Aorta (tissue), 5 donors: ENCODE measurements around the gene CUL9. TPM values are rescaled to one million over a fixed set of nuclear protein-coding genes. Genes with fewer than 3 reads are reported as not detected.
A peak's percentile ranks its signal among the peaks of the same experiment; 100 is the strongest.

Source experiments
- ATAC-seq: fragments of 200-7000 bp; cut with Tn5 transposase; one replicate; pipeline ENCODE4 v1.9.1; 2022; ENCODE audit warnings: moderate library complexity; ENCODE audit not compliant: low FRiP score
- DNase-seq, 2 donors: peaks; one replicate each; pipeline ENCODE4 v3.0.0-alpha.2; 2020
- H3K27ac ChIP-seq, 2 donors: one replicate each; pipeline ENCODE4 v1.5.1; 2013; ENCODE audit warnings: low read length in 2 of 2, mild to moderate bottlenecking in 2 of 2, moderate library complexity in 2 of 2, control low read depth in 1 of 2, inconsistent platforms in 1 of 2, low read depth in 1 of 2
- H3K27me3 ChIP-seq, 2 donors: one replicate each; pipeline ENCODE4 v1.6.1; 2013; ENCODE audit warnings: control low read depth in 1 of 2, low read length in 1 of 2, mild to moderate bottlenecking in 1 of 2, moderate library complexity in 1 of 2; ENCODE audit not compliant: insufficient read depth in 2 of 2, control insufficient read depth in 1 of 2
- H3K36me3 ChIP-seq, 2 donors: one replicate each; pipeline ENCODE4 v1.6.1; 2013; ENCODE audit warnings: control low read depth in 1 of 2, low read length in 1 of 2, mild to moderate bottlenecking in 1 of 2; ENCODE audit not compliant: insufficient read depth in 2 of 2, control insufficient read depth in 1 of 2
- H3K4me1 ChIP-seq, 2 donors: one replicate each; pipeline ENCODE4 v1.6.1; 2013; ENCODE audit warnings: low read length in 2 of 2, control low read depth in 1 of 2, mild to moderate bottlenecking in 1 of 2, moderate library complexity in 1 of 2; ENCODE audit not compliant: insufficient read depth in 2 of 2, control insufficient read depth in 1 of 2
- H3K4me3 ChIP-seq, 2 donors: one replicate each; pipeline ENCODE4 v1.5.1; 2013; ENCODE audit warnings: low read length in 2 of 2, control low read depth in 1 of 2, mild to moderate bottlenecking in 1 of 2
- H3K9me3 ChIP-seq: one replicate; pipeline ENCODE4 v1.6.1; 2013; ENCODE audit warnings: mild to moderate bottlenecking, low read length; ENCODE audit not compliant: control insufficient read depth
- WGBS, 2 donors: extraction: QIAGEN DNeasy Blood & Tissue Kit; methylation state at CpG; one replicate each; pipeline ENCODE4 v1.1.7; 2013; 5-methylcytosine and 5-hydroxymethylcytosine counted together
- intact Hi-C, 2 donors: fragments of 100-400 bp; cut with DNase I; formaldehyde crosslinking; loops; one replicate each; pipeline versions ENCODE4 v1.14.2 to v1.15.0; 2022
- polyA plus RNA-seq, 2 donors: library from polyadenylated mRNA; stranded (reverse); fragments of 200-250 nt; gene quantifications; one replicate each; pipeline ENCODE4 v1.2.3, GENCODE V29; 2013
- total RNA-seq, 2 donors: library from RNA; stranded (reverse); fragmentation: NEBNext Ultra II Directional; extraction: Animal tissue kit (Norgen Biotek cat#: 25700); gene quantifications; one replicate each; pipeline ENCODE4 v1.2.1, GENCODE V29; 2021
- donor health status: healthy with polysubstance abuse.
- donor health status: Bipolar disorder and iron deficiency.
- donor health status: DM: no; HTN: no; CAD: no.
- donor health status: DM: no; HTN: no; CAD: no.
- donor health status: DM: yes; HTN: yes; CAD: no.

Gene CUL9
- total and polyA plus RNA-seq, 4 donors: 8.1 to 106 (median 43.6) TPM

GRCh38 chr6:43268355-43268700 lies 86.3 kb downstream of the CUL9 start:
- WGBS, 2 donors: 43 to 44% methylated on average over 3 of the region's 3 CpGs
- intact Hi-C loops: no loop called here
- DNase-seq: no peak

GRCh38 chr6:43268782-43269272 lies 86.8 kb downstream of the CUL9 start:
- Histone ChIP-seq H3K4me3 (no peak overlapping the region), H3K27ac (no peak overlapping the region), H3K27me3 (no peaks in the 10 kb centered on the region), H3K36me3 (no peaks in the 10 kb centered on the region), H3K9me3 (no peaks in the 10 kb centered on the region), H3K4me1 (no peaks in the 10 kb centered on the region)
- ATAC-seq (peak; percentile 41), DNase-seq (no peak)
- 69 to 73% methylated on average over 10 of the region's 10 CpGs for WGBS, 2 donors
- intact Hi-C loops: no loop called here

More at GRCh38 chr6:43268355-43268700, 86.3 kb downstream of the CUL9 start:
- no peak overlapping the region for H3K4me3 ChIP-seq
- H3K9me3 ChIP-seq: no peaks in the 10 kb centered on the region
- H3K36me3 ChIP-seq: no peaks in the 10 kb centered on the region
- peak; percentile 45 for ATAC-seq
- no peaks in the 10 kb centered on the region for H3K27me3 ChIP-seq
- H3K27ac ChIP-seq: no peak overlapping the region
- H3K4me1 ChIP-seq: no peaks in the 10 kb centered on the region

DNA sequence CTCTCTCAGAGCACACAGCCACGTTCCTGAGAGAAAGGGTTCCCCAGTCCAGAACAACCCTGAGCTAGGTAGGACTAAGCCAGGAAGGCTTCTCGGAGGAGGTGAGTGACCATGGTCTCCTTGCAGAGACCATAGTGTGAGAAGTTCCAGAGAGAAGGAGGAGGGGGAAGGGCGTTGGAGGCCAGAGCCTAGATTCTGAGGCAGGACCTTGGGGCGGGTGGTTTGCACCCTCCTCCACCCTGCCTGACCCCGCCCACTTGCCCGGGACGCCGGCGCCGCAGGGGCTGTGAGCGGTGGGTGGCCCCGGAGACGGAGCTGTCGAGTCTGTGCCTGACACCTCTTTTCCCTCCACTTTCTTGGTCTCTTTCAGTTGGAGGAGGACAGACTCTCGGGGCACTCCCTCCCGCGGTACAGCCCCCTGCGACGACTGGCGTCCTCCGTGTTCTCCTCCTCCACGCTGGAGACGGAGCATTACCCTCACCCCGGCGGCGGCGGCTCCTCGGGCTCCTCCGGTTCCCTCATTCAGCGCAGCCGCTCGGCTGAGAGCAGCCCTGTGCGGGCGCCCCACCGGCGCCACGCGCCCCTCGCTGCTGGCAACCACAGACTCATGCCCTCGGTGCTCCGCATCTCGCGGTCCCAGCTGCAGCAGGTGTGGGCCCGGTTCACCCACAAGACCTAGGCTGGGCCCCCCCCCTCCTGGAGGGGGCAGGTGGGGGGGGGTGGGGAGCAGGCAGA lies 87.4 kb downstream of the CUL9 start:
- no peaks in the 10 kb centered on the region for H3K27me3 ChIP-seq
- H3K36me3 ChIP-seq: no peaks in the 10 kb centered on the region
- H3K4me1 ChIP-seq: no peaks in the 10 kb centered on the region
- 3 to 5% methylated on average over 43 to 44 of the region's 44 CpGs for WGBS, 2 donors
- H3K9me3 ChIP-seq: no peaks in the 10 kb centered on the region
- no peak overlapping the region for H3K27ac ChIP-seq
- ATAC-seq: no peak
- intact Hi-C loops: no loop called here
- no peak for DNase-seq
- no peak overlapping the region for H3K4me3 ChIP-seq

DNA sequence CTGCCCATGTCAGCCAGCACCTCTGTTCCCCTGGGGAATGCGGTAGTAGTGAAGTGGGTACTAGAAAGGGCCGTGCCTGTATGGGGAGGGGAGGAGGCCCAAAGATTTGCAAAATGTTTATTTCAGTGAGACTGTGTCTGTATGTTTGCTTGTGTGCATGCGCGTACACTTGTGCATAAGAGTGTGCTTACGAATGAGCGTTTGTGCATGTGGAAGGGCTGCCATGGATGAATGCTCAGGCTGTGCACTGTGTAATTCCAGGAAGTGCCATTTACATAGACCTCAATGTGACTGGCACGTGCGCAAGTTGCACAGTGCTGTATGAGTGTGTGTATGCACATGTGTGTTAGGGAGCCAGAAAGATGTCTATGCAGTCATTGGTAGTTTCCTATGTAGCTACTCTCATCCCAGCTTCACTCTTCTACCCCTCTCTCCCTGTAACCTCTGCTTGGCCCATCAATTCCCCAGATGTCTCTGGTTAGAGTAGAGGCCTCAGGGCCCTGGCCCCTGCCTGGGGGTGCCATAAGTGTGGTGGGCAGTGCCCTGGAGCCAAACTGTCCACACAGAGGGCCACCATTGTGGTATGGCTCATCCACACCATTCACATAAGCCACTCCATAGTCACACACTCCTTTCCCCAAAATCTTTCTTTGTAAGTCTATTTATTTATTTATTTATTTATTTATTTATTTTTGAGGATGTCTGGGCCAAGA lies 89.3 kb downstream of the CUL9 start:
- Histone ChIP-seq H3K9me3 (no peaks in the 10 kb centered on the region), H3K36me3 (no peaks in the 10 kb centered on the region), H3K27ac (no peak overlapping the region), H3K4me1 (no peaks in the 10 kb centered on the region), H3K4me3 (no peak overlapping the region), H3K27me3 (no peaks in the 10 kb centered on the region)
- WGBS, 2 donors: 92 to 93% methylated on average over 8 of the region's 8 CpGs
- no peak for DNase-seq
- intact Hi-C loops: no loop called here
- ATAC-seq: no peak

DNA sequence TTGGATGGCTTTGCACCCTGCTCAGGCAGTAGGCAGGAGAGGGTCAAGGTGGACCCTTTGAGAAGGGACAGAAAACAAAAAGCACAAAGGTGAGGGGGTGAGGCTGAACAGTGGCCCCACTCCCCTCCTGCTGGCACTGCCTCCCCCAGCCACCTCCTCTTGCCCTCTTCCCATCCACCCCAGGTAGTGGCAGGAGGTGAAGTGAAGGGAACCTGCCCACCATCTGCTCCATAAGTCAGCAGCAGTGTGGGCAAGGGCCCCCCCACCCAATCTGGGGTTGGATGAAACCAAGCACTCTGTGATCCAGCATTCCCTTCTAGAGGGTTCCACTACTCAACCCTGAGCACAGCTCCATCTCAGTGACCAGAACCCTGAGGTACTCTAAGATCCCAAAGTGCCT lies 89.9 kb downstream of the CUL9 start:
- Histone ChIP-seq H3K27ac (no peak overlapping the region), H3K4me1 (no peaks in the 10 kb centered on the region), H3K27me3 (no peaks in the 10 kb centered on the region), H3K9me3 (no peaks in the 10 kb centered on the region), H3K36me3 (no peaks in the 10 kb centered on the region), H3K4me3 (no peak overlapping the region)
- intact Hi-C loops: no loop called here
- no peak for DNase-seq
- ATAC-seq: no peak

DNA sequence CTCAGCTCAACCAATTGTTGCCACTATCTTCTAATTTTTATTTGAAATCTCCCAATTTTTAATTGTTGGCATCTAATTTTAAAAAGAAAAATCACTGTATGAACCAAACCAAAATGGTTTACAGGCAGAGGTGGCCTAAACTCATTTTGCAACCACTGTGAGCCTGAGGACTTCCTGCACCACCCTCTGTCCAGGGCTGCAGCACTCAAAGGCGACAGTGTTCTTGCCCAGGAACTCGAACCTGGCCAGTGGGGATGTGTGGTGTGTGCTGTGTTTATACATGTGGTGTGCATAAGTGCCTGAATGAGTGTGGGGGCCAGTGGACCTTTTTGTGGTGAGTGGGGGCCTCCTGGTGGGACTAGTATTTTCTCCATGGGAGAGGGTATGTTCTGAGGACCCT lies 91.7 kb downstream of the CUL9 start:
- Histone ChIP-seq H3K36me3 (no peaks in the 10 kb centered on the region), H3K4me1 (no peaks in the 10 kb centered on the region), H3K27ac (no peak overlapping the region), H3K27me3 (no peaks in the 10 kb centered on the region), H3K4me3 (no peak overlapping the region), H3K9me3 (no peaks in the 10 kb centered on the region)
- DNase-seq (no peak), ATAC-seq (no peak)
- 71 to 74% methylated on average over 2 of the region's 2 CpGs for WGBS, 2 donors
- intact Hi-C loops: no loop called here

Other genes with a start within 250 kb of the CUL9 start
- gene GNMT, start 221.4 kb upstream of the CUL9 start, total RNA-seq: 1 to 10 TPM in 1 of 2 donors, under 1 TPM in 1; 0.88 to 1.2 TPM
- gene GNMT, start 221.4 kb upstream of the CUL9 start, polyA plus RNA-seq: 1 to 10 TPM in 1 of 2 donors, not detected in 1; 1.2 TPM
- 10 to 100 TPM; 11.7 to 16.1 TPM for gene PEX6, start 203.0 kb upstream of the CUL9 start, total RNA-seq
- gene PEX6, start 203.0 kb upstream of the CUL9 start, polyA plus RNA-seq: 10 to 100 TPM; 13.8 to 22.0 TPM
- gene PPP2R5D, start 197.6 kb upstream of the CUL9 start, total RNA-seq: 10 to 100 TPM; 22.9 to 31.7 TPM
- 10 to 100 TPM; 20.3 to 31.5 TPM for gene PPP2R5D, start 197.6 kb upstream of the CUL9 start, polyA plus RNA-seq
- gene MEA1, start 168.2 kb upstream of the CUL9 start, total RNA-seq: 10 to 100 TPM; 44.5 to 44.6 TPM
- gene MEA1, start 168.2 kb upstream of the CUL9 start, polyA plus RNA-seq: 100 to 1,000 TPM in 1 of 2 donors, 10 to 100 TPM in 1; 93.5 to 110 TPM
- 10 to 100 TPM; 55.7 to 61.7 TPM for gene KLHDC3, start 167.9 kb upstream of the CUL9 start, total RNA-seq
- 10 to 100 TPM; 74.6 to 95.9 TPM for gene KLHDC3, start 167.9 kb upstream of the CUL9 start, polyA plus RNA-seq
- 10 to 100 TPM; 36.7 to 41.1 TPM for gene RRP36, start 160.6 kb upstream of the CUL9 start, total RNA-seq
- 10 to 100 TPM; 29.6 to 40.5 TPM for gene RRP36, start 160.6 kb upstream of the CUL9 start, polyA plus RNA-seq
- gene CUL7, start 128.3 kb upstream of the CUL9 start, total RNA-seq: 10 to 100 TPM; 11.0 to 17.5 TPM
- gene CUL7, start 128.3 kb upstream of the CUL9 start, polyA plus RNA-seq: 10 to 100 TPM in 1 of 2 donors, 1 to 10 TPM in 1; 3.3 to 14.9 TPM
- 10 to 100 TPM; 30.4 to 33.6 TPM for gene MRPL2, start 122.8 kb upstream of the CUL9 start, total RNA-seq
- gene MRPL2, start 122.8 kb upstream of the CUL9 start, polyA plus RNA-seq: 10 to 100 TPM; 29.3 to 55.2 TPM
- 10 to 100 TPM; 20.1 to 35.0 TPM for gene KLC4, start 122.6 kb upstream of the CUL9 start, total RNA-seq
- 10 to 100 TPM; 34.6 to 54.9 TPM for gene KLC4, start 122.6 kb upstream of the CUL9 start, polyA plus RNA-seq
- 1 to 10 TPM; 3.6 to 9.6 TPM for gene PTK7, start 105.9 kb upstream of the CUL9 start, total RNA-seq
- 1 to 10 TPM in 1 of 2 donors, under 1 TPM in 1; 0.13 to 6.4 TPM for gene PTK7, start 105.9 kb upstream of the CUL9 start, polyA plus RNA-seq
- gene SRF, start 10.9 kb upstream of the CUL9 start, total RNA-seq: 100 to 1,000 TPM in 1 of 2 donors, 10 to 100 TPM in 1; 47.5 to 106 TPM
- gene SRF, start 10.9 kb upstream of the CUL9 start, polyA plus RNA-seq: 10 to 100 TPM; 23.8 to 41.4 TPM
- 10 to 100 TPM; 10.2 to 18.1 TPM for gene DNPH1, start 47.3 kb downstream of the CUL9 start, total RNA-seq
- 10 to 100 TPM; 36.8 to 87.4 TPM for gene DNPH1, start 47.3 kb downstream of the CUL9 start, polyA plus RNA-seq
- under 1 TPM in 1 of 2 donors, not detected in 1; 0.12 TPM for gene TTBK1, start 61.3 kb downstream of the CUL9 start, total RNA-seq
- gene TTBK1, start 61.3 kb downstream of the CUL9 start, polyA plus RNA-seq: not detected
- not detected for gene SLC22A7, start 116.1 kb downstream of the CUL9 start, total RNA-seq
- gene SLC22A7, start 116.1 kb downstream of the CUL9 start, polyA plus RNA-seq: not detected
- 1 to 10 TPM in 1 of 2 donors, under 1 TPM in 1; 0.65 to 2.2 TPM for gene CRIP3, start 126.6 kb downstream of the CUL9 start, total RNA-seq
- 1 to 10 TPM in 1 of 2 donors, not detected in 1; 1.8 TPM for gene CRIP3, start 126.6 kb downstream of the CUL9 start, polyA plus RNA-seq
- 10 to 100 TPM; 12.1 to 21.3 TPM for gene ZNF318, start 187.5 kb downstream of the CUL9 start, total RNA-seq
- 1 to 10 TPM; 2.6 to 9.2 TPM for gene ZNF318, start 187.5 kb downstream of the CUL9 start, polyA plus RNA-seq
- gene ABCC10, start 245.3 kb downstream of the CUL9 start, total RNA-seq: 10 to 100 TPM; 19.5 to 30.5 TPM
- gene ABCC10, start 245.3 kb downstream of the CUL9 start, polyA plus RNA-seq: 10 to 100 TPM in 1 of 2 donors, 1 to 10 TPM in 1; 1.4 to 35.1 TPM